Mesodermal cell (in vitro differentiated cells): ENCODE data around the gene PLOD1.

ENCODE experiments used
- H3K27ac ChIP-seq: 2 replicates; pipeline ENCODE4 v1.7.0; 2013; ENCODE audit warnings: mild to moderate bottlenecking, low read depth, low read length, moderate library complexity; ENCODE audit not compliant: severe bottlenecking
- H3K36me3 ChIP-seq: 2 replicates; pipeline ENCODE4 v1.7.1; 2013; ENCODE audit warnings: mild to moderate bottlenecking, low read length, moderate library complexity; ENCODE audit not compliant: control insufficient read depth, insufficient read depth
- H3K4me1 ChIP-seq: one replicate; pipeline ENCODE4 v1.7.1; 2013; ENCODE audit warnings: mild to moderate bottlenecking, low read length; ENCODE audit not compliant: insufficient read depth, control insufficient read depth, poor library complexity, severe bottlenecking
- H3K4me3 ChIP-seq: 2 replicates; pipeline ENCODE4 v1.7.0; 2013; ENCODE audit warnings: low read length, control low read depth, mild to moderate bottlenecking; ENCODE audit not compliant: insufficient read depth, poor library complexity, severe bottlenecking; ENCODE audit errors: extremely low read depth
- H3K9me3 ChIP-seq: 2 replicates; pipeline ENCODE4 v1.7.1; 2013; ENCODE audit warnings: mild to moderate bottlenecking, low read length, moderate library complexity; ENCODE audit not compliant: control insufficient read depth
- WGBS, 2 experiments: methylation state at CpG; one replicate each; pipeline ENCODE4 v1.1.5; 2013; ENCODE audit warnings: missing lambda C conversion rate in 2 of 2; ENCODE audit not compliant: insufficient coverage in 2 of 2; 5-methylcytosine and 5-hydroxymethylcytosine counted together

The PLOD1 gene

DNA sequence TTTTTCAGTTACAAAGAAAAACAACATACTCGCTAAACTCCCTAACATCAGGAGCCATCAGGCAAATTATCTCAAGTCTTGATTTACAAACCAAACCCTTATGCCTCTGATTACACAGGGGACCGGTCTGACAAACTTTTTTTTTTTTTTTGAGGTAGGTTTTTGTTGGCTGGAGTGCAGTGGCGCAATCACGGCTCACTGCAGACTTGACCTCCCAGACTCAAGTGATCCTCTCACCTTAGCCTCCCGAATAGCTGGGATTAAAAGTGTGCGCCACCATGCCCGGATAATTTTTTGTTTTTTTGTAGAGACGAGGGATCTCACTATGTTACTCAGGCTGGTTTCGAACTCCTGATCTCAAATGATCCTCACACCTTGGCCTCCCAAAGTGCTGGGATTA, 81.0 kb downstream of the PLOD1 start:
- Histone ChIP-seq H3K36me3 (peaks cover 25% of the 10 kb centered on the region), H3K27ac (no peak overlapping the region), H3K4me1 (peaks cover 5% of the 10 kb centered on the region), H3K9me3 (no peaks in the 10 kb centered on the region), H3K4me3 (no peak overlapping the region)
- 100% methylated on average over 2 to 6 of the region's 9 CpGs for WGBS, 2 experiments

DNA sequence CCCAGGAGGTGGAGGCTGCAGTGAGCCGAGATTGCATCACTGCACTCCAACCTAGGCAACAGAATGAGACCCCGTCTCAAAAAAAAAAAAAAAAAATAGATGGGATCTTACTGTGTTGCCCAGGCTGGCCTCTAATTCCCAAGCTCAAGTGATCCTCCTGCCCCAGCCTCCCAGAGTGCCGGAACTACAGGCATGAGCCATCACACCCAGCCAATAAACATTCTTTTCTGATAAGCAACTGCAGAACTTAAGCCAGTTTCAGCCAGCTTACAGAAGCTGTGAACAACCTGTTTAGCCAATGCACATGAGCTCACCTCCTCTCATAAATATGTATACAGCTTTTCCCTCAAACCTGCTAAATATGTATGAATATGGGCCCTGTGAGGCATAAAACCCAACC, 81.7 kb downstream of the PLOD1 start:
- peaks cover 18% of the 10 kb centered on the region for H3K36me3 ChIP-seq
- peaks cover 5% of the 10 kb centered on the region for H3K4me1 ChIP-seq
- no peak overlapping the region for H3K4me3 ChIP-seq
- no peaks in the 10 kb centered on the region for H3K9me3 ChIP-seq
- no peak overlapping the region for H3K27ac ChIP-seq
- 82 to 93% methylated on average over 1 to 3 of the region's 3 CpGs for whole genome bisulfite sequencing, 2 experiments

DNA sequence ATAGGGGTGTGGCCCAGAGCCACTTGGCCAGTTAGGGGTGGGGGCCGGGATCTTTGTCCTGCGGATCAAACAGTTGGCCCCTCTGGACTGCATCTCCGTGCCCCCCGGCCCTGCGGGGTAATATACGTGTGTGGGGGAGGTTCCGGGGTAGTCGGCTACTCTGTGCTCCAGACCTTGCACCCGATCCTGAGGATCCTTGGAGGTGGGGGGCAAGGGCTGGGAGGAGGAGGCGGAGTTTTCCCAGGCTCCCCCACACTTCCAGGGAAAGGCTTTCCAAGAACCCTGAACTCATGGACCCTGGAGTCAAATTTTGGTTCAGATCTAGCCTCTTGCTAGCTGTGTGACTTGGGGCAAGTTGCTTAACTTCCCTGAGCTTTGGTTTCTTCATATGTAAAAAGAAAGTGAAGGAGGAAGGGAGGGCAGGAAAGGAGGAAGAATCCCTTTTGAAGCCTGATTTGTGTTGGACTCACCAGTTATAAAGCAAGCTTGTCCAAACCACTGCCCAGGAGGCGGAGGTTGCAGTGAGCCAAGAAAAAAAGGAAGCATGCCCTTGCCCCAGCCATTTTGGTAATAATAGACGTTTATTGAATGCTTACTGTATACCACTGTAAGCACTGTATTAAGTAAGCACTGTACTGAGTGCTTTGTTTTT, 85.5 kb downstream of the PLOD1 start:
- WGBS, 2 experiments = 30 to 33% methylated on average over 3 to 4 of the region's 12 CpGs
- Histone ChIP-seq H3K9me3 (no peaks in the 10 kb centered on the region), H3K4me1 (peaks cover 2% of the 10 kb centered on the region), H3K36me3 (peaks cover 34% of the 10 kb centered on the region), H3K4me3 (peak overlapping the region; percentile 69), H3K27ac (peak overlapping the region; percentile 92)

DNA sequence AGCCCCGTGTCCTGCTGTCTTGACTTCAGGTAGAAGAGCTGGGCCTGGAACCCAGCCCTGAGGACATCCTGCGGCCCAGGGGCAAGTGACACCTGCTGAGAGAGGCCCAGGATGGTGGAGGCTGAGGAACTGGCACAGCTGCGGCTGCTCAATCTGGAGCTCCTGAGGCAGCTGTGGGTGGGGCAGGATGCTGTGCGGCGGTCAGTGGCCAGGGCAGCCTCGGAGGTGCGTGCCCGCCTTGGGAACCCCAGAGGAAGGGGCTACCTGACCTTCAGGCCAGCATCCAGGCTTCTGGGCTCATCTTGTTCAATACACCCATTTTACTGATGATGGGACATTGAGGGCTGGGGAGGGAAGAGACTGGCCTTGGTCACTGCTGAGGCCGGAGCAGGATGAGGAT, 87.1 kb downstream of the PLOD1 start:
- peaks cover 50% of the 10 kb centered on the region for H3K36me3 ChIP-seq
- peaks cover 2% of the 10 kb centered on the region for H3K4me1 ChIP-seq
- H3K27ac ChIP-seq = no peak overlapping the region
- no peak overlapping the region for H3K4me3 ChIP-seq
- WGBS, 2 experiments = 91 to 95% methylated on average over 5 to 8 of the region's 9 CpGs
- no peaks in the 10 kb centered on the region for H3K9me3 ChIP-seq

DNA sequence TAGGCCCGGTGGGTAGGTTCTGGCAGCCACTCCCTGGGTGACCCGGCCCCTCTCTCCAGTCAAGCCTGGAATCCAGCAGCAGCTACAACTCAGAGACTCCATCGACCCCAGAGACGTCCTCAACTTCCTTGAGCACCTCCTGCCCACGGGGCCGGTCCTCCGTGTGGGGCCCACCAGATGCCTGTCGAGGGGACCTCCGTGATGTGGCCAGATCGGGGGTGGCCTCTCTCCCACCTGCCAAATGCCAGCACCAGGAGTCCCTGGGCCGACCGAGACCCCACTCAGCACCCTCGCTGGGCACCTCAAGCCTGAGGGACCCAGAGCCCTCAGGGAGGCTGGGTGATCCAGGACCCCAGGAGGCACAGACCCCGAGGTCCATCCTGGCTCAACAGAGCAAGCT, 87.5 kb downstream of the PLOD1 start:
- peaks cover 54% of the 10 kb centered on the region for H3K36me3 ChIP-seq
- 98% methylated on average over 12 to 14 of the region's 14 CpGs for WGBS, 2 experiments
- no peak overlapping the region for H3K27ac ChIP-seq
- H3K4me3 ChIP-seq = no peak overlapping the region
- H3K4me1 ChIP-seq = peaks cover 2% of the 10 kb centered on the region
- H3K9me3 ChIP-seq = no peaks in the 10 kb centered on the region
